ENCODE data around the gene OPHN1.

DNA sequence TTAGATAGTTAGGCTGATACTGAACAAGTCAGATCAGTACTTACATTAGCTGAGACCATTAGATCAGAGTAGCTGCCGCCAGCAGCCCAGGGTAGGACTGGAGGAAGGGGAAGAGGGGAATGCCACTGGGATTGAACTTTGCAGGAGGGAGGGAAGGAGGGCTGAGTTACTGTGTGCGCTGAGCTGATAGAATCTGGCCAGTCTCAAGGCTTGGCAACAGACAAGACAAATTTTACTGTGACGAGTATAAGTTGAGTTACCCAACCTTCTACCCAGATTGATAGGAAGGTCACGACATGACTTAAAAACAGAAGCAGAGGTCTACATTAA is 372.1 kb downstream of the OPHN1 start:
- TF ChIP-seq, protein P1, sequence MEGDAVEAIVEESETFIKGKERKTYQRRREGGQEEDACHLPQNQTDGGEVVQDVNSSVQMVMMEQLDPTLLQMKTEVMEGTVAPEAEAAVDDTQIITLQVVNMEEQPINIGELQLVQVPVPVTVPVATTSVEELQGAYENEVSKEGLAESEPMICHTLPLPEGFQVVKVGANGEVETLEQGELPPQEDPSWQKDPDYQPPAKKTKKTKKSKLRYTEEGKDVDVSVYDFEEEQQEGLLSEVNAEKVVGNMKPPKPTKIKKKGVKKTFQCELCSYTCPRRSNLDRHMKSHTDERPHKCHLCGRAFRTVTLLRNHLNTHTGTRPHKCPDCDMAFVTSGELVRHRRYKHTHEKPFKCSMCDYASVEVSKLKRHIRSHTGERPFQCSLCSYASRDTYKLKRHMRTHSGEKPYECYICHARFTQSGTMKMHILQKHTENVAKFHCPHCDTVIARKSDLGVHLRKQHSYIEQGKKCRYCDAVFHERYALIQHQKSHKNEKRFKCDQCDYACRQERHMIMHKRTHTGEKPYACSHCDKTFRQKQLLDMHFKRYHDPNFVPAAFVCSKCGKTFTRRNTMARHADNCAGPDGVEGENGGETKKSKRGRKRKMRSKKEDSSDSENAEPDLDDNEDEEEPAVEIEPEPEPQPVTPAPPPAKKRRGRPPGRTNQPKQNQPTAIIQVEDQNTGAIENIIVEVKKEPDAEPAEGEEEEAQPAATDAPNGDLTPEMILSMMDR (IDR thresholded peaks at IDR 0.05; ENCODE audit: low read length) = no peak
- no peak for TF ChIP-seq EZH2 (optimal IDR thresholded peaks at IDR 0.05; ENCODE audit: low read depth, low read length)

Data from MM.1S (cell line).